ENCODE results near the gene HHEX.
"Not testable (repeated sequence)": the region's sequence is repeated elsewhere in the genome, so short reads cannot be mapped to it uniquely, and the experiment has no call there.

The HHEX gene

DNA sequence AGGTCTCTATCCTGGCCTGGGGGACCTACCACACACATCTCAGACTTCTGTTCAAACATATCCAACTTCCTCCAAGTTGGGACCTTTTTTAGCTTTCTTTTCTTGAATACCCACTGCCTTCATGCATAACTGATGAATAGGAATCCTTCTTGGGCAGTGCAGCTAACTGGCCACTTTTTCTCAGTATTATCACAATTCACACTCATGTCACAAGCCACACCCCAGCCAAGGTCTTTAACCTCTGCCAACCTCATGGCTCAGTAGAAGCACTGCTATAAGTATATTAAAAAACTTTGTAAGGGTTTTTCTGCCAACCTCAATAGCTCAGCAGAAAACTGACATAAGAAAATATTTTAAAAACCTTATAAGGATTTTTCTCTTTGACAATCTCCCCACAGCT is 44.5 kb downstream of the HHEX start:
- Histone ChIP-seq H3K4me2 (no peak overlapping the region), H4K20me1 (no peaks in the 10 kb centered on the region)

GRCh38 chr10:92735938-92736337 is 46.2 kb downstream of the HHEX start:
- H3K4me1 ChIP-seq: peaks cover 0 to 8% (median 0%) of the 10 kb centered on the region in 10 experiments; a peak in 3 of 20 replicates
- H3K9ac ChIP-seq: no peak overlapping the region
- H3K36me3 ChIP-seq: no peaks in the 10 kb centered on the region
- TF ChIP-seq Cebpa-rat (IDR thresholded peaks at IDR 0.05): no peak
- no peak overlapping the region for H3K4me3 ChIP-seq
- H3K9me3 ChIP-seq (replicated peaks in 1 of 11): peaks cover 0 to 12% (median 6%) of the 10 kb centered on the region in 11 experiments; a peak in 6 of 22 replicates
- no peaks in the 10 kb centered on the region for H4K20me1 ChIP-seq
- H3K27me3 ChIP-seq: no peaks in the 10 kb centered on the region
- H3K4me2 ChIP-seq: no peak overlapping the region
- no peak overlapping the region for H3K27ac ChIP-seq

More for the DNA sequence above, 44.5 kb downstream of the HHEX start:
- no peak for TF ChIP-seq Cebpa-rat (IDR thresholded peaks at IDR 0.05)
- no peak overlapping the region for H3K4me3 ChIP-seq
- no peak overlapping the region for H3K27ac ChIP-seq
- H3K9ac ChIP-seq: no peak overlapping the region
- H3K9me3 ChIP-seq (replicated peaks in 1 of 11): peaks cover 0 to 6% (median 2%) of the 10 kb centered on the region in 11 experiments; a peak in 6 of 22 replicates
- H3K36me3 ChIP-seq: no peaks in the 10 kb centered on the region
- H3K27me3 ChIP-seq: no peaks in the 10 kb centered on the region
- peaks cover 0 to 6% (median 0%) of the 10 kb centered on the region in 10 experiments; a peak in 3 of 20 replicates for H3K4me1 ChIP-seq

GRCh38 chr10:92737484-92737883 is 47.7 kb downstream of the HHEX start:
- H3K4me2 ChIP-seq: no peak overlapping the region
- H3K4me3 ChIP-seq: no peak overlapping the region

GRCh38 chr10:92740762-92741161 is 51.0 kb downstream of the HHEX start:
- Histone ChIP-seq H3K9ac (no peak overlapping the region), H3K9me3 (replicated peaks in 1 of 11) (peaks cover 0 to 12% (median 6%) of the 10 kb centered on the region in 11 experiments; a peak in 6 of 22 replicates), H3K4me1 (peaks cover 29 to 47% (median 33%) of the 10 kb centered on the region in 10 experiments), H3K4me3 (no peak overlapping the region), H3K27ac (no peak overlapping the region), H3K4me2 (no peak overlapping the region), H3K36me3 (no peaks in the 10 kb centered on the region), H4K20me1 (no peaks in the 10 kb centered on the region), H3K27me3 (no peaks in the 10 kb centered on the region)
- TF ChIP-seq Cebpa-rat (IDR thresholded peaks at IDR 0.05): no peak

More at GRCh38 chr10:92737484-92737883, 47.7 kb downstream of the HHEX start:
- TF ChIP-seq Cebpa-rat (IDR thresholded peaks at IDR 0.05): no peak
- Histone ChIP-seq H3K4me1 (peaks cover 9 to 24% (median 12%) of the 10 kb centered on the region in 10 experiments), H4K20me1 (no peaks in the 10 kb centered on the region), H3K9ac (no peak overlapping the region), H3K27me3 (no peaks in the 10 kb centered on the region), H3K27ac (no peak overlapping the region), H3K9me3 (replicated peaks in 1 of 11) (peaks cover 0 to 12% (median 6%) of the 10 kb centered on the region in 11 experiments; a peak in 6 of 22 replicates), H3K36me3 (no peaks in the 10 kb centered on the region)

GRCh38 chr10:92741741-92742140 is 52.0 kb downstream of the HHEX start:
- H3K9ac ChIP-seq, H3K4me3 ChIP-seq, H3K36me3 ChIP-seq, H3K27me3 ChIP-seq, H4K20me1 ChIP-seq, H3K27ac ChIP-seq: not testable (repeated sequence)
- peaks cover 0 to 12% (median 6%) of the 10 kb centered on the region in 11 experiments; a peak in 7 of 22 replicates for H3K9me3 ChIP-seq (replicated peaks in 1 of 11)
- H3K4me1 ChIP-seq: peaks cover 29 to 42% (median 33%) of the 10 kb centered on the region in 10 experiments
- H3K4me2 ChIP-seq: peak overlapping the region in 9 of 11 experiments; percentile 54 to 77 (median 67); a peak in 11 of 22 replicates

DNA sequence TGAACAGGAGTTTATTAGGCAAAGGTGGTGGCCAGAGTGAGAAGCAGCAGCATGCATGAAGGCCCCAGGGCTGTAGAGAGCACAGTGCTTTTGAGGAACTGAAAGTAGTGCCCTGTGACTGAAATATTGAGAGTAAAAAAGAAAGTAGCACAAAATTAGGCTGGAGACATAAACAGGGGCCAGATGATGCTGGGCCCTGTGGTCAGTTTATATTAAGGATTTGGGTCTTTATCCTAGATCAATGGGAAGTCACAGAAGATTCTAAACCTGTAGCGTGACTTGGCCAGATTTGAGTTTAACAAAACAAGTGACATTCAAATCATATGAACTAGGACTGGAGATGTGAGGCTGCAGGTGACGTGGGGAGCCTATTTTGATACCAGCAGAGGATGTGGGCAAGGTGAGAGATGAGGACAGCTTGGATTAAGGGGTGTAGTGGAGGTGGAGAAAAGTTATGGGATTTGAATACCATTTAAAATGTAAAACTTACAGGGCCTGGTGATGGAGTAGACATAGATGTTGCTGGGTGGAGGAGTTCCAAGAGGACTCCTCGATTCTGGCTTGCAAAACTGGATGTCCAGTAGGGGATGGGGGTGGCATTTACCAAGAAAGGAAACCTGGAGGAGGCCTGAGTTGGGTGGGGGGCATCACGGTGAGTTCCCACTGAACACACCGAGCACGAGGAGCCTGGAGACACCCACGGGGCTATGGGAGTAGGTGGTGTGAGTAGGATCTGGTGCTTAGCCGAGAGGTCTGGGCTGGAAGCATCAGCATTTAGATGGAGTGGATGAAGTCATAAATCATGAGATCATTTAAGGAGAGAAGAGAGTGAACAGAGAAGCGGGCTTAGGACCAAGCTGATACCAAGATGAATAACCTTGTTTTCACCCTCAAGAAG is 52.8 kb downstream of the HHEX start:
- H3K27ac ChIP-seq: peak overlapping the region in 7 of 11 experiments; percentile 5 to 51 (median 36); a peak in 12 of 22 replicates
- H3K4me1 ChIP-seq: peaks cover 29 to 46% (median 34%) of the 10 kb centered on the region in 10 experiments
- H3K27me3 ChIP-seq: no peaks in the 10 kb centered on the region
- H3K9me3 ChIP-seq (replicated peaks in 1 of 11): peaks cover 0 to 12% (median 6%) of the 10 kb centered on the region in 11 experiments; a peak in 7 of 22 replicates
- H3K36me3 ChIP-seq: no peaks in the 10 kb centered on the region
- H3K4me2 ChIP-seq: peak overlapping the region; percentile 54 to 77 (median 69)
- H4K20me1 ChIP-seq: no peaks in the 10 kb centered on the region
- no peak overlapping the region for H3K4me3 ChIP-seq
- no peak for TF ChIP-seq Cebpa-rat (IDR thresholded peaks at IDR 0.05)
- peak overlapping the region in 2 of 11 experiments; percentile 0 to 31; a peak in 2 of 22 replicates for H3K9ac ChIP-seq
